HL-60/S4 treated with phorbol 12-myristate 13-acetate at 8.2 ng/mL for 4 days and 3 days (cell line): ENCODE data around the gene RPTOR.

ENCODE experiments used
- in situ Hi-C: fragments of 300-500 bp; cut with MboI; formaldehyde crosslinking; loops from 2 replicates; pipeline ENCODE4 v1.15.0; 2022; ENCODE audit warnings: low sequenced_read_pairs

RPTOR gene

DNA sequence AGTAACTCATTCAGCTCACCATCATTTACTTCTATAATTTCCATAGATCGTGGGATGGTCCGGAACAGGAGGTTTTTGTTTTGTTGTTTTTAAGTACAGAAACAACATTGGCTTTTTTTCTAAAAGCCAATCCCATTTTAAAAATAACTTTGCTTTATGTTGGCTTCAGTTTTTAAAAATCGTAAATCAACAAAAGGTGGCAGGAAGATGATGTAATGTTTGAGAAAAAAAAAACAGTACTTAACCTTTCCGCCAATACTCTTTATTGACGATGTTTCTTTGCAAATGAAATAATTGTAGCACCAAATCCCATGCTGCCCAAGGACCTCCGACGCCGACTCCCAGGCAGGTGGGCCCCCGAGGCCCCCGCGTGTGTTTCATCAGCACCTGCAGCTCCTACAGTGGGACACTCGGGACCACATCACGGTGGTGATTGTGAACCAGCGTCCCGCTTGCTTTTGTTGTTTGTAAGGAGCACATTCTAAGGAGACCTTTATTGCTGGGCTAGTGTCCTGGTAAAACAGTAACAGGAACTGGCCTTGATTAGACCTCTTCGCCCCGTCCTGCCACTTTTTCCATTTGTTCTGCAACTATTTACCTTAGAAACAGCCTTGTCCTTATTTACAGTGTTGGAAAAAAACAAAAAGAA is 306.8 kb downstream of the RPTOR start:
- in situ Hi-C loops: no loop called here

DNA sequence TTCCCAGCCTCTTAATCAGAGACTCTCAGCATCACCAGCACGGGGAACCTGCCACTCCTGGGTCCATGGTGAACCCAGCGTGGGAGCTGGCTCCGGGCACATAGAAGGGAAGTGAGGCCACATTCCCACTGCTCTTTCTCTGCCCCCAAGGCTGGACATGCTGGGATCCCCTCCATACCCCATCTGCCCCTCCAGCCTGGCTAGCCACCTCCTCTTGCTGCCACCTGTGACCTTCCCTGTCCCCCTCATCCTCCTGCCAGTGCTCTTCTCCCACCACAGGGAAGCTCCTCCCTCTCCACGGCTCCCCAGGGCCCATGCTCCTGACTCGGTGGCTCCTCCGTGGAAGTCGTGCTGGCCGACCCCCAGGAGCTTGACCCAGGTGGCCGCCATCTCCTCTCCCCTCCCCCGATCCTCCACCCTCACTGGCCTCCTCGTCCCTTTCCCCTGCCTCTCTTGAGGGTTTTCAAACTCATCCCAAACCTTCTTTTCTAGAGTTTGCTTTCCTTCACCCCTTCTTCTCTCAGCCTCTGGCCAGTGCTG is 307.9 kb downstream of the RPTOR start:
- in situ Hi-C loops: no loop called here

DNA sequence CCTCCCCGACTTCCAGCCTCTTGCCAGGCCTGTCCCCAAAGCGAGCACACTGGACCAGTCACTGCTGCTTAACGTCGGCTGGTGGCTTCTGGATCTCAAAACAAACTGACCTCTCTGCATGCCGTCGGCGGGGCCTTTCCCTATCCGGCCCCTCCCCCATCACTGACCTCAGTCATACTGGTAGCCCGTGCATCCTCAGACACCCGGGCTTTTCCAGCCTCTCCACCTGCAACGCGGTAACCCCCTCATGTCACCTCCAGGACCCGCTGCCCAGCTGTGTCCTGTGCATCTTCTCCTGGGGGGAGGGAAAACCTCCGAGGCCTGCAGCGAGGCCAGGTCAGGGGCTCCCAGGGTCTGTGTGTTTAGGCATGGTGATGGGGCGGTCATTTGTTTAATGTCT is 308.4 kb downstream of the RPTOR start:
- in situ Hi-C loops: no loop called here

DNA sequence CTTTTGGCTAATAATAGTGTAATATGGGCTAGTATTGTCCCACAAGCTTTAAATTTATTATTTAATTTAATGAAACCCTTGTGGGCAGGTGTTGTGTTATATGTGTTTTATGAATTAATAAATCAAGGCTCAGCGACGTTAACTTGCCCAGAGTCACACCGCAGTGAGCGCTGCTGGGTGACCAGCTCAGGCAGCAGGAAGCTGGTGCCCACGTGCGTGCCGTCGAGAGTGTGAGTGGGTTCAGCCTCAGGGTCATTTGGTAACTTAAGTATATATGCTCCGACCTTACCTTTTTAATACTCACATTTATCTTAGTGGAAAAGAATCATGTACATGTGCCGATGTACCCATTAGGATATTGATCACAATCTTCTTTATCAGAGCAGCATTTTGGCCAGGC is 309.6 kb downstream of the RPTOR start:
- in situ Hi-C loops: no loop called here

DNA sequence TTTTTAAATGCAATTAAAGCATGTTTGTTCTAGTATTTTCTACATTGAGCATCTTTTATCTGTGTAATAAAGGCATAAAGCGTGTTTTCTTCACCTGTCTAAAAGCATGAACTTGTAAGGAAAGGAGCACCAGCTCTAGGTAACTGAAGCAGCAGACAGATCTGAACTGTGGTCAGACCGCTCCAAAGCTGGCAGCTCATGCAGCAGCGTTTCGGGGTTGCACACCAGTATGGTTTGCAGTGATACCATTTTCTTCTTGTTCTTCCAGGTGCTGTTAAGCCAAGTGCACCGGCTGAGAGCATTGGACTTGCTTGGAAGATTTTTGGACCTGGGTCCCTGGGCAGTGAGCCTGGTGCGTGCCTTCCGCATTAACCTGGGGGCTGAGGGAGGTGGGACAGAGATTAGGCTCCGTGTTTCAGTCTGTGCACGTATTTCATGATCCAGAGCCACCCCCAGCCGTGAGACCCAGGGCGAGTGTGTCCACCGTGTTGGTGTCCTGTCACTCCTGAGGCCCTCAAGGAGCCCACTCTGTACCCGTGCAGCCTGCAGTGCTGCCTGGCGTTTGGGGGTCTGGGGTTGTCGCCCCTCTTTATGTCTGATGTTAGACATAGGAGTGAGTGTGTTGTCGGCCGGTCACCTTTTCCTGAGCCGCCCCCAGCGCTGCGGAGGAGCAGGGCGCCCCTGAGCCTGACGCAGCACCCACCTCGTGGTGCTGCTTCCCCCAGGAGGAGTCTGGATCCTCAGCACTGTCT is 310.7 kb downstream of the RPTOR start:
- in situ Hi-C loops: no loop called here

DNA sequence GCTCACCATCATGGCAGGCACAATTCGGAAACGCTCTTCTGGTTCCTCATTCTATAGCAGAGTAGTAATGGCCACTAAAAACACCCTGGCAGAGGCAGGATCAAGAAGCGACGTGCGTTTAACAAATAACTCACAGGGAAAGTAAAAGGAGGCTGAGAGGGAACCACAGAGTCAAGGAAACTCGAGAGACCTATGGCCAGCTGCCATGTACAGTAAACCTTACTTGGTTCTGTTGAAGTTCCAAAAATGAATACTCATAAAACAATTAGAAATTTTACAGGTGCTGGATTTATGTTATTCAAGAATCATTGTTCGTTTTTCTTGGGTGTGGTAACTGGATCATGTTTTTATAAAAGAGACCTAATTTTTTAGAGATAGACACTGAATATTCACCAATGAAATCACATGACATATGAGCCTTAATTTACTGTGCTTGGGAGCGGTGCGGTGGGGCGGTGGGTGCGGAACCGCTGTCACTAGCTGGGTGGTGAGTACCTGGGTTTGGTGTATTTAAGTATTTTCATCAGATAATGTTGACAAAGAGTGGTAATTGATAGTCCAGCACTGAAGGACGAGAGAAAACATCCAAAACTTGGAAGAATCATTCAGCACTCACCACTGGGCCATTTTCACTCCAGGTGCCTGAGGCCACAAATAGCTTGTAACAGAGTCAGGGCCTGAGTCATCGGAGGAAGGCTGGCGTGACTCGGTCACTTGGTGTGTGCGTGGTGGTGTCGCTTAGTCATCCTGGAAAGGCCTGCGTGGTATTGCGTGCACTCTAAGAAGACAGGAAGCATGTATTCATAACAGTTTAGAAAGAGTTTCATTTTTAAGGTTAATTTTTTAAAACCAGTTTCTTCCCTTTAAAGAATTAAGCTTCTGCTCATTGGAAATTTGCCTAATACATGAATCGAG is 311.6 kb downstream of the RPTOR start:
- in situ Hi-C loops: no loop called here

DNA sequence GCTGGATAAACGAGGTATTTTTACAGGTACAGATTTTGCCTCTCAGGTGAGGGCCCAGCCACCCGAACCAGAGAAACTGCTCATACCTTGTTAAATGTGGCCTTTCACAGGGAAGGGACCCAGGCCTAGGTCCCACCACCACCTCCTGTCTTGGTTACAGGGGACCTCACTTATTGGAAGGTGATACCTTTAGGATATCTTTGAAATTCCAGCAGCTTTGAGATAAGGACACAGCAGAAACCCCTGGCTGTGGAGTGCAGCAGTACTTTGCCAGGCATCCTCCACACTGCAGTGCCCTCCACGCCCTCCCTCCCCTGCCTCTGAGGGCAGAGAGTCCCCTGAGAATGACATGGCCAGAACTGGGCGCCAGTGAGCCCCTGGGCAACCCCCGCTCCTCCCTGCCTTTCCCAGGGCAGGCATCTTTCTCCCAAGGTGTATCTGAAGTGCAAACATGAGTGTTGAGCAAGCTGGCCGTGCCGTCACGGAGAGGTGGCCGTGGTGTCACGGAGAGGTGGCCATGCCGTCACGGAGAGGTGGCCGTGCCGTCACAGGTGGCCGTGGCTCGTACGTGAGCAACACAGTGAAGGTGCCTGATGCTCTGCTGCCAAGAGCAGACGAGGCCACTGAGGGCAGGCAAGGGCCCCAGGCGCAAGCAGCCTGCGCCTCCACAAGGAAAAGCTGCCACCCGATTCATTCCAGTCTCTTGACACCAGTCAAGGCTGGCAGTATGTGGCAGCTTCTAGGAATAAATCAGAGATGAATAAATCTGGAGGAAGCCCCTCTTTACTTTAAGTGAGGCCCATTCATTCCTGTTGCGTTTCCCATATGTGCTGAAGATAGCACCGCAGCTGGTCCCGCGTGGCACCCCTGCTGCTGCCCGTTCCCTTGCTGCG is 312.5 kb downstream of the RPTOR start:
- in situ Hi-C loops: no loop called here

DNA sequence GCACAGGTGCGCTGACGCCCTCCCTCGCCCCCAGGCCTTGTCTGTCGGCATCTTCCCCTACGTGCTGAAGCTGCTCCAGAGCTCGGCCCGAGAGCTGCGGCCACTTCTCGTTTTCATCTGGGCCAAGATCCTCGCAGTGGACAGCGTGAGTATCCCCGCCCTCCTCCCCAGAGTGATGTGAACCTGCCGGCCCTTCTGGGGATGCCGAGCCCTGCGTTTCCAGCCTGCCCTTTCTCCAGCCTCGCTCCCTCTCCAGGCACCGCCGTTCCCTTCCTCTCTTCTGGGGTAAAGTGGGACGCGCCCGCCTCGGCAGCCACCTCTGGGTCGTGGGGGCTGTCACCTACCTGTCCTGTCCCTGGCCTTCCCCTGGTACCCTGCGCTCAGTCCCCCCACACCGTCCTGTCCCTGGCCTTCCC is 313.1 kb downstream of the RPTOR start:
- in situ Hi-C loops: no loop called here

DNA sequence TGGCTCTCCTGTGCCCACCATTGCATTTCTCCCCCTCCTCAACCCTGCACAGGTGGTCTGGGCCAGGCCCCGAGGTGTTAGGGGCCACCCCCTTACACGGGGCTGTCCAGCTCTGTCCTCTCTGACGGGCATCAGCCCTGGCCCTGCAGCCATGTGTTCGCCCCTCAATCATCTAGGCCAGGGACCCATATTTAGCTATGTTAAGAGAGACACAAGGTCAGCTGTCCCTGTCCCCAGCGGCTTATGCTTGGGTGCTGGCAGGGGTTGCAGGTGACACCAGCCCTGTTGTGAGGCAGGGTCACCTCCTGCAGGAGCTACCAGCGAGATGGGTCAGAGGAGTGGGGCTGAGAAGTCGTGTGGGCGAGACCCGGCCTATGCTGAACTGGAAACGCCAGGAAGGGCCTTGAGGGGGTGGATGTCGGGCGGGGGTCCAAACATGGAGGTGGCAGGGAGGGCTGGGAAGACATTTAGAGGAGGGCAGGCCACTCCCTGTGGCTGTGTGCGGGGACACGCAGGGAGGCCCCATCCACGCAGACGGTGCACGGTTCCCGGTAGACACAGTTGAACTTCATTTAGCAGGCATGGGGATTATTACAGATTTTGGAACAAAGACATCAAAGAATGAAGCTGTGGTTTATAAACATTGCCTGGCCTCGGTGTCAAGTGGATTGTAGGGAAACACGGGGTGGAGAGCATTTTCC is 313.8 kb downstream of the RPTOR start:
- in situ Hi-C loops: no loop called here

DNA sequence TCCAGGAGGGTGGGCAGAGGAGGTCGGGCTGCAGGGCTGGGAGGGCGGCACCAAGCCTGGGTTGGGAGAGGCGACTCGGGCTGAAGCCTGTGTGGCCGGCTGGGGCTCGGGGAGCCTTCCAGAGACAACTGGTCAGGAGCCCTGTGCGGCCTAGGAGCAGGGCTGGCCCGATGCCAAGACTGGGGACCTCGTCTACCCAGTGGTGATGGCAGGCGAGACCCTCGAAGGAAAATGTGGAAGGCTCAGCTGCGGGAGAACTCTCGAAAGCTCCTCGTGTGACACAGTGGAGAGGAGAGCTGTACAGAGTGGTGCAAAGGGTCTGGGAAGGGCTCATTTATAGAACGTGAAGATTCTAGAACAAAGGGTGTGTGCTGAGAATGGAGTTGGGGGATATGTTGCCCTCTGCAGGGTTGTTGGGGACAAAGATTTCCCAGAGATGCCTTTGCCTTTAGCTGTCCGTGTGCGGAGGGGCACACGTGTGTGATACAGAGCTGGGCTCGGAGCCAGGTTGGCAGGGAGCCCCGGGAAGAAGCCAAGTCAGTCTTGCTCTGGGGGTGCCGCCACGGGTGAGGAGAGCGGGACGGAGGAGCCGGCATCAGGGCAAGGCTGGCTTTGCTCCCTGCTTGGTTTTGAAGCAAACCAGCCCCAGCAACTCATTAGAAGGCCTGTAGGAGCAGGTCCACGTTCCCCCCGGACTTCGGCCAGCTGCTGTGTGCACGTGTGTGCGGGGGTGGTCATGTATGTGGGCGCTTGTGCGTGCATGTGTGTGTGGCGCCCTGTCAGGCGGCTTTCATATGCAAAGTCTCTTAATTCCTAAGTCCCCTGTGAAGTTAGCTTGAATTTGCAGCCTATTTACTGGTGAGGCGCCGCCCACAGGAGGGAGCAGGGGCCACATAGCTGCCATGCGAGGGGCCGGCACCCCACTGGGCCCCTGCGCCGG is 314.6 kb downstream of the RPTOR start:
- in situ Hi-C loops: no loop called here

DNA sequence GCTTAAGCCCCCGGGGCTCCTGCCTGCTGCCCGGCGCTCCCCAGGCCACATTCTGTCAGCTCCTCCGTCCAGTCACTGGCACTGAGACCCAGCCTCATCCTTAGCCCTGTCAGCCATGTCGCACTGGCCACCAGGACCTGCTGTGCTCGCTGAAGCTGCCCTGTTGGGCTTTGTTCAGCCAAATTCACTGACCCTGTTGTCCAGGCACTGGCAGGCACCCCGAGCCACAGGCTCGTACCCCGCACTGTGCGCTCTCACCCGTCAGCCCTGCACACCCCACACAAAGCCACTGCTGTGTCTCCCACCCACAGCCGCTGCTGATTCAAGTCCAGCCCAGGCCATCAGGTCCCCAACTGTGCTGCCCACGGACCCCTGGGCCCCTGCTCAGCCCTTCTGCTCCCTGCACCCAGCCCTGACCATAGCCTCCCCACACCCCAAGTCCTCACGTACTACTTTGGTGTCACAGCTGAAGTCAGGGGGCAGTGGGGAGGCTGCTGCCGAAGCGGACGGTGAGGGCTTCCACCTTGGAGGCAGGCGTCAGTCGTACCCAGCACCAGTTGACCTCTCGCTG is 315.5 kb downstream of the RPTOR start:
- in situ Hi-C loops: no loop called here

DNA sequence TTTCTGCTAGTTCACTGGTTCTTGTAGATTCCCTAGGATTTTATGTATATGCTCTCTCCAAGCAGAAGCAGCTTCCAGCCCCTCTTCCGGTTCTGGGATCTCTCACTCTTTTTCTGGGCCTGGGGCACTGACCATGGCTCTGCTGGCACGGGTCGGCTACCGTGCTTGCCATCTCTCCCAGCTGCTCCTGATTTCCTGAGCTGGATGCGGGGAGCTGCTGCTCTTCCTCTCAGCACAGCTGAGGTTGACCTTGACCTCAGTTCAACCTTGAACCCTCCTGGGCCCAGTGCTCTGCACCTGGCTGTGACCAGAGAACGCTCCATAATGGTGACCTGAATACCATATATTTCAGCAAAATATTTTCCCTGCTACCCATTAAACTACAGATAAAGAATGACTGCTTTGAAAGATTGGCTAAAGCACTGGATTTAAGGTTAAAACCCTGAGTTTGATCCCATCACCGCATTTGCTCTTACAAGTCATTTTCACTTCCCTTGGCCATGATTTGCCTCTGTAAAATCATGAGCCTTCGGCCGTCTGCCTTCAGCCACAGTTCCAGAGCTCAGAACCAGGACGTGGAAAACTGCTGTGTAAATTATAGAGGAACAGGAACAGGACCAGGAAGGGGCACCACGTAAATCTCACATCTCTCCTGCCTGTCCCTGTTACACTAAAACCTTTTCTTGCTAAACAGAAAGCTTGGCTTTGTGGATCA is 316.2 kb downstream of the RPTOR start:
- in situ Hi-C loops: no loop called here

DNA sequence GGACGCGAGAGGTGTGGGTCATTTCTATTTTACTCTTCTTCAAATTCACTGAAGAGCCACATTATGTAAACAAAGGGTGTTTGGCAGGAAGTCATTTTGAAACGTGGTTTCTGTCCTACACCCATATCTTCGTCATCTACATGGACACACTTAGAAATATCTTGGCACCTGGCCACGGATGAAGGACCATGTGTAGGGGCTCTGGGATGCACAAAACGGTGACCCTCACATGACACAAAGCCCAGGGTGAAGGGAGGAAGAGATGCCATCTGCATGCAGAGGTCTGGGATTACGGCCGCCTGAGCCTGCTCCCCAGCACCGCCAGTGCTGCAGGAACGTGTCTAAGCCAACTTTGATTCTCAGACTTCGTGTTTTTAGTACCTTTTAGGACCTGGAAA is 316.8 kb downstream of the RPTOR start:
- in situ Hi-C loops: no loop called here

DNA sequence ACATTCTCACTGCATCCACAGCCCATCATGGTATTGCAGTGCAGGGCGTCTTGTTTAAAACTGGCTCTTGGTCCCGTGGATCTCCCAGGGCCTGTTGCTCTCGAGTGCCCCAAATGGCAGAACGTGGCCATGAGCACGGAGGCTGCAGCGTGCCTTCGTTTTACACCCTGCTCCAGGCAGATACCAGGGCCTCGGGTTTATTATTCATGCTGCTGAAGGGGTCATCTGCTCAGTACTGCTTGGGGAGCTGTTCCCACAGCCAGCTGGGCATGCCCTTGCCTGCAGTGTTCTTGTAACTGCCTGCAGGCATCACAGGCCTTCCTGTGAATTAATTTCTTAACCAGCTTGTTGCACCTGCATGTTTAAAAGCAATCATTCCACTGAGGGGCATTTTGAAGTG is 317.3 kb downstream of the RPTOR start:
- in situ Hi-C loops: no loop called here

DNA sequence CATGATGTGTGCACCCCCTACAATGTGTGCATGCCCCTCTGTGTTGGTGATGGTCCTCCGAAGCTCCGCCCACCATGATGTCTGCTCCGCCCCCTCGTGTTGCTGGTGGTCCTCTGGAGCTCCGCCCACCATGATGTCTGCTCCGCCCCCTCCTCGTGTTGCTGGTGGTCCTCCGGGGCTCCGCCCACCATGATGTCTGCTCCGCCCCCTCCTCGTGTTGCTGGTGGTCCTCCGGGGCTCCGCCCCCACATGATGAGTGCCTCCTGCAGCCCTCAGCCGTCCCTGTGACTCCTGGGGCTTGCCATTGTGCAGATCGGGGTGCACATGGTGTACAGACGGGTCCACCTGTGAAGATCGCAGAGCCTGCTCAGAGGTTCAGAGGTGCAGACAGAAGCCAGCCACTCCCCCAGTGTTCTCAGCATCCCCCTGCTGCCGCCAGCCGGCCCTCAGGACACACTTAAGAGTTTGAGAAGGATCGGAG is 317.9 kb downstream of the RPTOR start:
- in situ Hi-C loops: no loop called here

DNA sequence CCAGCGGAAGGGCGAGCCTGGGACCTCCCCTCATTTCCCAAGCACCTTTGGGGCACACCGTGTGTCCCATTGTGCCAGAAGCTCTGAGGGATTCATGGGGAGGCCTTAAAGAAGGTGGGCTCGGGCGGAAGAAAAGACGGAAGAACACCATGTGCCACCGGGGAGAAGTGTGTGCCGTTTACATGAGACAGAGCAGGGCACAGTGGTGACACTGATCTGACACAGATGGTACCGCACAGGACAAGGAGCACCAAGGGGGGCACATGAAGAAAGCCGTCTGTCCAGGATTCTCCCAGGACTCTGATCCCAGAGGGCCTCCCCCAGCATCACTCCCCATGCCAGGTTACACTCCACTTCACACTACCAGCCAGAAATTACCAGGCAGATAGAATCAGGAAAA is 318.3 kb downstream of the RPTOR start:
- in situ Hi-C loops: no loop called here

DNA sequence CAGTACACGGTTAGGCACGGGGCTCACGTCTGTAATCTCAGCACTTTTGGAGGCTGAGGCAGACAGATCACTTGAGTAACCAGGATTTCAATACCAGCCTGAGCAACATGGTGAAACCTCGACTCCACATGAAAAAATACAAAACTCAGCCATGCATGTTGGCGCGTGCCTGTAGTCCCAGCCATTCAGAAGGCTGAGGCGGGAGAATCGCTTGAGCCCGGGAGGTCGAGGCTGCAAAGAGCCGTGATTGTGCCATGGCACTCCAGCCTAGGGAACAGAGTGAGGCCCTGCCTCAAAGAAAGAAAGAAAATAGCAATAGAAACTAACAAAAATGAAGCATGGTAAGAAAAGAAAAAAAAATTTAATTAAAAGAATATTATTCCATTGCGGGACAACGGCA is 319.0 kb downstream of the RPTOR start:
- in situ Hi-C loops: no loop called here

DNA sequence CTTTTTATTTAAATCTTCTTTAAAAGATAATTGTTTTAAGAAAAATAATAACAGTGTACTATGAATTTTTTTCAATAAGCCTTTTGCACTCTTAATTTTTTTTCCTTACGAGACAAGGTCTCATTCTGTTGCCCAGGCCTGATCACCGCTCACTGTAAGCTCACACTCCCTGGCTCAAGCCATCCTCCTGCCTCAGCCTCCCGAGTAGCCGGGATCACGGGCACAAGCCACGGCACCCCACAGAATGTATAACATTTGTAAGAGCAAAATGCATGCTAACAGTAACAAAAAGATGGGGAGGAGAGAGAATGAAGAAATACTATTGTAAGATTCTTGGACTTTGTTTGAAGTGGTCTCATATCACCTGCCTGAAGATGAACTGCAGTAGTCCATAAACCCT is 320.1 kb downstream of the RPTOR start:
- in situ Hi-C loops: no loop called here
